K562 (cell line): Measurements from ENCODE around the gene MORC4. TPM values are rescaled to one million over a fixed set of nuclear protein-coding genes. Genes with fewer than 3 reads are reported as not detected.

Experiments used
- ATAC-seq: fragments of 200-7000 bp; cut with Tn5 transposase; 3 replicates; pipeline ENCODE4 v1.9.1; 2020; ENCODE audit warnings: moderate library complexity
- BruUV-seq: library from RNA; stranded (reverse); fragments of 400-500 nt; replicated peaks from 2 replicates; lab custom pipeline; 2021; lab: Mats Ljungman, UMichigan
- CTCF ChIA-PET: fragments of 300-600 bp; formaldehyde crosslinking; extraction: SDS; loops from one replicate; lab custom pipeline; 2021; ENCODE audit warnings: low intra/inter-chr PET ratio; lab: Yijun Ruan, JAX
- POLR2A ChIA-PET: fragments of 300-600, 350-650 bp; sonication (Branson Sonifier 250); formaldehyde crosslinking; extraction: SDS; loops from one replicate; lab custom pipeline; 2021; ENCODE audit warnings: antibody characterized with exemption, inconsistent platforms; lab: Yijun Ruan, JAX
- DNase-seq, 4 experiments: peaks; one replicate each; pipeline versions ENCODE4 v3.0.0 to v3.0.0-alpha.2; 2011 to 2018; ENCODE audit warnings: low spot score in 3 of 4, mixed read lengths in 3 of 4; ENCODE audit errors: extremely low read depth in 1 of 4
- FAIRE-seq: peaks from 2 replicates; lab custom pipeline; 2011; peaks lifted over from hg19 to GRCh38; lab: Jason Lieb, UNC
- H2AFZ ChIP-seq: 2 replicates; pipeline ENCODE4 v1.6.0; 2011; ENCODE audit warnings: low read depth, low read length, control low read depth, inconsistent platforms
- H3K27ac ChIP-seq: fragments of 200-600 bp; 3 replicates; pipeline ENCODE4 v1.8.0; 2011; ENCODE audit warnings: low read depth, mild to moderate bottlenecking, control low read depth, inconsistent platforms, low read length, moderate library complexity, mixed read lengths; ENCODE audit errors: extremely low read depth
- H3K27me3 ChIP-seq, 2 experiments: fragments of 300-600 bp in 1 of 2; 2 replicates in 1 of 2; 3 replicates in 1 of 2; pipeline versions ENCODE4 v1.6.0 to v1.8.0; 2011; ENCODE audit warnings: inconsistent platforms in 2 of 2, low read length in 2 of 2, mild to moderate bottlenecking in 1 of 2, mixed read lengths in 1 of 2, moderate library complexity in 1 of 2; ENCODE audit not compliant: control insufficient read depth in 2 of 2, insufficient read depth in 2 of 2
- H3K36me3 ChIP-seq: fragments of 300-600 bp; 3 replicates; pipeline ENCODE4 v1.8.0; 2011; ENCODE audit warnings: mild to moderate bottlenecking, low read length, inconsistent platforms; ENCODE audit not compliant: control insufficient read depth, insufficient read depth
- H3K4me1 ChIP-seq, 2 experiments: fragments of 200-600 bp in 1 of 2; replicated peaks in 1 of 2; 2 replicates in 1 of 2; 3 replicates in 1 of 2; pipeline versions ENCODE4 v1.5.1 to v1.8.0; 2011; ENCODE audit warnings: inconsistent platforms in 2 of 2, low read length in 2 of 2, mild to moderate bottlenecking in 1 of 2, mixed read lengths in 1 of 2, moderate library complexity in 1 of 2; ENCODE audit not compliant: control insufficient read depth in 2 of 2, insufficient read depth in 2 of 2
- H3K4me2 ChIP-seq: 2 replicates; pipeline ENCODE4 v1.6.1; 2011; ENCODE audit warnings: low read length, control low read depth, inconsistent platforms, mixed read lengths; ENCODE audit not compliant: insufficient read depth
- H3K4me3 ChIP-seq: fragments of 200-600 bp; sonication (generic), shearing (Covaris generic); 2 replicates; pipeline ENCODE4 v1.5.1; 2016; ENCODE audit warnings: control low read depth, inconsistent platforms
- H3K79me2 ChIP-seq: fragments of 200-600 bp; 3 replicates; pipeline ENCODE4 v1.8.0; 2011; ENCODE audit warnings: low read length, inconsistent platforms; ENCODE audit not compliant: control insufficient read depth, insufficient read depth
- H3K9ac ChIP-seq, 2 experiments: 2 replicates each; pipeline versions ENCODE4 v1.6.0 to v1.6.1; 2011; ENCODE audit warnings: low read depth in 2 of 2, low read length in 2 of 2, control low read depth in 1 of 2, inconsistent platforms in 1 of 2, mild to moderate bottlenecking in 1 of 2, mixed read lengths in 1 of 2; ENCODE audit not compliant: insufficient read depth in 1 of 2
- H3K9me1 ChIP-seq: one replicate; pipeline ENCODE4 v1.6.0; 2011; ENCODE audit warnings: inconsistent platforms, mild to moderate bottlenecking, low read length, moderate library complexity; ENCODE audit not compliant: control insufficient read depth, insufficient read depth
- H3K9me3 ChIP-seq: replicated peaks from 2 replicates; pipeline ENCODE4 v1.5.1; 2011; ENCODE audit warnings: low read depth, low read length, inconsistent platforms; ENCODE audit not compliant: control insufficient read depth, insufficient read depth
- H4K20me1 ChIP-seq: replicated peaks from 2 replicates; pipeline ENCODE4 v1.6.1; 2011; ENCODE audit warnings: low read length, inconsistent platforms, mixed read lengths; ENCODE audit not compliant: control insufficient read depth, insufficient read depth
- CREB5 ChIP-seq: fragments of 250-450 bp; sonication (Bioruptor Pico); IDR thresholded peaks from 2 replicates; pipeline ENCODE4 v1.5.0; 2020; ENCODE audit warnings: mild to moderate bottlenecking
- CREM ChIP-seq: IDR thresholded peaks from 2 replicates; pipeline ENCODE4 v1.6.1; 2014; ENCODE audit warnings: antibody characterized with exemption, low read depth
- DMBX1 ChIP-seq: fragments of 250-450 bp; sonication (Bioruptor Pico); IDR thresholded peaks from 2 replicates; pipeline ENCODE4 v1.8.0; 2022; ENCODE audit warnings: inconsistent platforms, mild to moderate bottlenecking, moderate library complexity, borderline replicate concordance
- GTF2B ChIP-seq: IDR thresholded peaks from 2 replicates; pipeline ENCODE4 v1.6.1; 2011; ENCODE audit not compliant: insufficient read length; ENCODE audit errors: extremely low read depth
- HNRNPH1 ChIP-seq: fragments of 200-400 bp; formaldehyde crosslinking; optimal IDR thresholded peaks from 2 replicates; pipeline ENCODE3; 2017; ENCODE audit warnings: low read depth, mild to moderate bottlenecking, low read length, moderate library complexity
- HNRNPUL1 ChIP-seq: fragments of 200-400 bp; formaldehyde crosslinking; IDR thresholded peaks from 2 replicates; pipeline ENCODE4 v1.6.1; 2017; ENCODE audit warnings: low read length
- L3MBTL2 ChIP-seq: fragments of 450-650 bp; IDR thresholded peaks from 2 replicates; pipeline ENCODE4 v1.6.1; 2016; ENCODE audit warnings: mild to moderate bottlenecking, moderate library complexity
- MYBL2 ChIP-seq, 2 experiments: fragments of 450-650 bp in 1 of 2; sonication (generic) in 1 of 2; formaldehyde crosslinking in 1 of 2; IDR thresholded peaks; 2 replicates each; pipeline versions ENCODE4 v1.6.1 to v1.8.1; 2017 to 2022; ENCODE audit warnings: borderline replicate concordance in 1 of 2, inconsistent platforms in 1 of 2, low read depth in 1 of 2, mild to moderate bottlenecking in 1 of 2, missing genetic modification reagents in 1 of 2, moderate library complexity in 1 of 2
- NFATC3 ChIP-seq: fragments of 450-650 bp; IDR thresholded peaks from 2 replicates; pipeline ENCODE4 v1.6.1; 2017; ENCODE audit warnings: mild to moderate bottlenecking
- NR1H2 ChIP-seq: sonication (generic); formaldehyde crosslinking; IDR thresholded peaks from 2 replicates; pipeline ENCODE4 v1.4.0; 2020; ENCODE audit warnings: mild to moderate bottlenecking, missing genetic modification reagents
- SRSF7 ChIP-seq: fragments of 200-400 bp; formaldehyde crosslinking; optimal IDR thresholded peaks from 2 replicates; pipeline ENCODE3; 2017; ENCODE audit warnings: mild to moderate bottlenecking, low read depth, low read length
- ZNF764 ChIP-seq: fragments of 250-450 bp; sonication (Bioruptor Pico); IDR thresholded peaks from 2 replicates; pipeline ENCODE4 v1.4.0; 2020; ENCODE audit warnings: low read depth, mild to moderate bottlenecking, moderate library complexity
- ZNF785 ChIP-seq: fragments of 250-450 bp; sonication (Bioruptor Pico); IDR thresholded peaks from 2 replicates; pipeline ENCODE4 v1.4.0; 2020; ENCODE audit warnings: mild to moderate bottlenecking
- in situ Hi-C: fragments of 300-500 bp; cut with MboI; formaldehyde crosslinking; loops from 4 replicates; pipeline ENCODE4 v1.15.0; 2018; ENCODE audit warnings: inconsistent platforms, mixed read lengths
- intact Hi-C: fragments of 100-400 bp; cut with micrococcal nuclease; formaldehyde crosslinking; loops from 2 replicates; pipeline ENCODE4 v1.14.2; 2022
- polyA plus RNA-seq, 8 experiments: library from polyadenylated mRNA; depleted of rRNA in 4 of 8; stranded (reverse) in 5 of 8; unstranded in 3 of 8; fragments of >200 nt; fragmentation: Nextera tagmentation in 2 of 8; fragmentation: Illumina TruSeq in 1 of 8; extraction: Ambion mirVana in 2 of 8; extraction: Trizol in 1 of 8; gene quantifications; 2 replicates each; pipeline versions ENCODE4 v1.2.1 to v1.2.3, GENCODE V29; 2011 to 2014; ENCODE audit warnings: inconsistent platforms in 1 of 8, missing spikeins in 1 of 8
- total RNA-seq, 7 experiments: library from RNA; depleted of rRNA in 6 of 7; stranded (reverse); fragments of >200 nt in 6 of 7; fragmentation: Illumina TruSeq in 2 of 7; extraction: Trizol in 2 of 7; gene quantifications; 2 replicates each; pipeline versions ENCODE4 v1.2.1 to v1.2.3, GENCODE V29; 2011 to 2021; ENCODE audit warnings: low replicate concordance in 1 of 7
- TF ChIP-seq, protein P1 (sequence below): fragments of 250-450 bp; sonication (Bioruptor Pico); IDR thresholded peaks from 2 replicates; pipeline ENCODE4 v1.8.0; 2022; ENCODE audit warnings: inconsistent platforms, mild to moderate bottlenecking, moderate library complexity, borderline replicate concordance
- TF ChIP-seq, protein P2 (sequence below): fragments of 250-450 bp; sonication (Bioruptor Pico); IDR thresholded peaks from 2 replicates; pipeline ENCODE4 v1.5.0; 2021
- TF ChIP-seq, protein P3 (sequence below): sonication (generic); formaldehyde crosslinking; IDR thresholded peaks from 2 replicates; pipeline ENCODE4 v1.8.0; 2022; ENCODE audit warnings: missing genetic modification reagents, mild to moderate bottlenecking, moderate library complexity, borderline replicate concordance

Gene MORC4
- total and polyA plus RNA-seq, 9 of the 15 experiments (the other 6 are each of a cell fraction or from before 2014, with no cell fraction given) = 0.04 to 0.53 (median 0.18) TPM

- H3K9me3 ChIP-seq = no peaks in the 10 kb centered on the region
- in situ Hi-C loops = no loop called here
- no peak overlapping the region for H3K9ac ChIP-seq
- no peak overlapping the region for H3K4me2 ChIP-seq
- H3K36me3 ChIP-seq = no peaks in the 10 kb centered on the region
- no peak overlapping the region for H2AFZ ChIP-seq
- ChIA-PET CTCF (no interaction called here), POLR2A (interaction anchor here (1.0 kb wide), 1 partner anchor 15 kb away, joined by 3 read pairs; no protein-coding TSS in a partner anchor)
- no peaks in the 10 kb centered on the region for H3K9me1 ChIP-seq
- no TSS peak for BruUV-seq
- no peak overlapping the region for H3K4me3 ChIP-seq
- no peaks in the 10 kb centered on the region for H4K20me1 ChIP-seq
- DNase-seq = no peak
- no peak for ATAC-seq
- intact Hi-C loops = no loop called here
- no peaks in the 10 kb centered on the region for H3K79me2 ChIP-seq
- no peak overlapping the region for H3K27ac ChIP-seq
- no peaks in the 10 kb centered on the region for H3K27me3 ChIP-seq
- FAIRE-seq = no peak
- H3K4me1 ChIP-seq = no peaks in the 10 kb centered on the region
- TF ChIP-seq, protein P1, sequence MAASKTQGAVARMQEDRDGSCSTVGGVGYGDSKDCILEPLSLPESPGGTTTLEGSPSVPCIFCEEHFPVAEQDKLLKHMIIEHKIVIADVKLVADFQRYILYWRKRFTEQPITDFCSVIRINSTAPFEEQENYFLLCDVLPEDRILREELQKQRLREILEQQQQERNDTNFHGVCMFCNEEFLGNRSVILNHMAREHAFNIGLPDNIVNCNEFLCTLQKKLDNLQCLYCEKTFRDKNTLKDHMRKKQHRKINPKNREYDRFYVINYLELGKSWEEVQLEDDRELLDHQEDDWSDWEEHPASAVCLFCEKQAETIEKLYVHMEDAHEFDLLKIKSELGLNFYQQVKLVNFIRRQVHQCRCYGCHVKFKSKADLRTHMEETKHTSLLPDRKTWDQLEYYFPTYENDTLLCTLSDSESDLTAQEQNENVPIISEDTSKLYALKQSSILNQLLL (CRISPR knock-in tag) = no peak
- TF ChIP-seq HNRNPUL1 = no peak
- TF ChIP-seq, protein P2, sequence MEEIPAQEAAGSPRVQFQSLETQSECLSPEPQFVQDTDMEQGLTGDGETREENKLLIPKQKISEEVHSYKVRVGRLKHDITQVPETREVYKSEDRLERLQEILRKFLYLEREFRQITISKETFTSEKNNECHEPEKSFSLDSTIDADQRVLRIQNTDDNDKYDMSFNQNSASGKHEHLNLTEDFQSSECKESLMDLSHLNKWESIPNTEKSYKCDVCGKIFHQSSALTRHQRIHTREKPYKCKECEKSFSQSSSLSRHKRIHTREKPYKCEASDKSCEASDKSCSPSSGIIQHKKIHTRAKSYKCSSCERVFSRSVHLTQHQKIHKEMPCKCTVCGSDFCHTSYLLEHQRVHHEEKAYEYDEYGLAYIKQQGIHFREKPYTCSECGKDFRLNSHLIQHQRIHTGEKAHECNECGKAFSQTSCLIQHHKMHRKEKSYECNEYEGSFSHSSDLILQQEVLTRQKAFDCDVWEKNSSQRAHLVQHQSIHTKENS (CRISPR knock-in tag) = no peak
- no peak for TF ChIP-seq MYBL2 (IDR thresholded peaks at IDR 0.05; ENCODE audit: low read depth)
- TF ChIP-seq MYBL2 (CRISPR knock-in tag; IDR thresholded peaks at IDR 0.05; ENCODE audit: borderline replicate concordance) = no peak
- no peak for TF ChIP-seq CREM
- TF ChIP-seq GTF2B = no peak
- TF ChIP-seq, protein P3, sequence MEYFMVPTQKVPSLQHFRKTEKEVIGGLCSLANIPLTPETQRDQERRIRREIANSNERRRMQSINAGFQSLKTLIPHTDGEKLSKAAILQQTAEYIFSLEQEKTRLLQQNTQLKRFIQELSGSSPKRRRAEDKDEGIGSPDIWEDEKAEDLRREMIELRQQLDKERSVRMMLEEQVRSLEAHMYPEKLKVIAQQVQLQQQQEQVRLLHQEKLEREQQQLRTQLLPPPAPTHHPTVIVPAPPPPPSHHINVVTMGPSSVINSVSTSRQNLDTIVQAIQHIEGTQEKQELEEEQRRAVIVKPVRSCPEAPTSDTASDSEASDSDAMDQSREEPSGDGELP (CRISPR knock-in tag) = no peak
- no peak for TF ChIP-seq HNRNPH1
- no peak for TF ChIP-seq NFATC3
- TF ChIP-seq DMBX1 = no peak
- no peak for TF ChIP-seq NR1H2 (CRISPR knock-in tag)
- no peak for TF ChIP-seq ZNF785 (CRISPR knock-in tag)
- TF ChIP-seq CREB5 = no peak
- no peak for TF ChIP-seq ZNF764
- no peak for TF ChIP-seq L3MBTL2
- TF ChIP-seq SRSF7 = no peak
These were observed 27.1 kb downstream of the MORC4 start for GRCh38 chrX:106972896-106973295.
